ENCODE results near the gene DOCK8. TPM values are rescaled to one million over a fixed set of nuclear protein-coding genes. Genes with fewer than 3 reads are reported as not detected.
"Not testable (repeated sequence)": the region's sequence is repeated elsewhere in the genome, so short reads cannot be mapped to it uniquely, and the experiment has no call there.

DOCK8 gene
- total and polyA plus RNA-seq, 2 experiments from 2014 or later, result not detected

DNA sequence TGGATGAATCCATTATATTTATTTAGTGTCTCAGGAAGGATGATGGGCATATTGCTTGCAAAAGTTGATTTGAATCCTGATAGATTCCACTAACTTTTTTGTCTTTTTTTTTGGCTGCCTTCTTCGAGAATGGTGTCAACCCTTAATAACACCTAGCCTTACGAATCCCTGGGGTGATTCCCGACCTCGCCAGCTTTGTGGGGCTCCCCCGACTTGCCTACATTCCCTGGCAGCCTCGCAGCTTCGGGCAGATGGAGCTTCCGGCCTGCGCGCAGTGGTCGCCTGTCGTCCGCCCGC, 366 bp upstream of the DOCK8 start:
- DNase-seq, result no peak
- peak overlapping the region; percentile 68 for H2AFZ ChIP-seq
- no peaks in the 10 kb centered on the region for H3K9me3 ChIP-seq (ENCODE audit: low read depth)
- peaks cover 30% of the 10 kb centered on the region for H3K27me3 ChIP-seq (replicated peaks; ENCODE audit: insufficient read depth)
- no peaks in the 10 kb centered on the region for H3K9me2 ChIP-seq (ENCODE audit: insufficient read depth)
- peak overlapping the region; percentile 57 for H3K4me2 ChIP-seq (ENCODE audit: unreplicated experiment)
- TF ChIP-seq EZH2phosphoT487 (IDR thresholded peaks at IDR 0.05; ENCODE audit: insufficient read depth, low read depth) (no peak), EZH2 (IDR thresholded peaks at IDR 0.05; ENCODE audit: insufficient read depth, poor library complexity, severe bottlenecking) (no peak)
- H3F3A ChIP-seq (ENCODE audit: insufficient read depth), result no peaks in the 10 kb centered on the region
- H3K4me3 ChIP-seq, result peak overlapping the region; percentile 52; the same call in 1 of the 2 replicates
- no peaks in the 10 kb centered on the region for H4K20me1 ChIP-seq (ENCODE audit: insufficient read depth)
- no peaks in the 10 kb centered on the region for H3K79me2 ChIP-seq (ENCODE audit: insufficient read depth)
- no peaks in the 10 kb centered on the region for H3K36me3 ChIP-seq (ENCODE audit: low read depth)
- no peak overlapping the region for H3K27ac ChIP-seq
- H3K4me1 ChIP-seq (ENCODE audit: insufficient read depth), result no peaks in the 10 kb centered on the region
- no peak overlapping the region for H3K9ac ChIP-seq
- in situ Hi-C loops (cut with MboI), result no loop called here
- 17 to 24% methylated on average over 14 of the region's 14 CpGs for WGBS, 2 experiments (ENCODE audit: low coverage in 1 of 2, low lambda C conversion rate in 2 of 2, missing lambda C conversion rate in 2 of 2)

DNA sequence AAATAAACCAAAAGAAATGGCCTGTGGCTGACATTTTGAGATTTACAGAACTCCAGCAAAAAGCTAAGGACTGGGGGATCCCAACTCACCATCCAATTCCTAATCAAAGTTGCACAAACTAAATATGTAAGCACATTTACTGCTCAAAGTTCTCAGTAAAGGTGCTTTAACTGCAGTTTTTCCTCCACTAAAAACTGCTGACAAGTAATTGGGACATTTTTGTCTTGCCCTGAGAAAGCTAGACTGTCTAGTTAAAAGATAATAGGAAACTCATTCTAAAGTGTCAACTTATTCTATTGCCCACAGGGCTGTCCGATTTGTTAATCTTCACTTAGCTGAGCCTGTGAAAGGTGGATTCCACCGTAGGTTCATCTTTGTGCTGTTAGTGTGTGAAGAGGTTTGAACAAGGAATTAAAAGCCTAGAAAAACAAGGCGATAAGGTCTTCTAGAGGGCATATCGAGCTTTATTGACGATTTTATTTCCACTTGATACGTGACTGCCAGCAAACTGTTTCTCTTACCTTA, 1.0 kb downstream of the DOCK8 start:
- Histone ChIP-seq H4K20me1 (ENCODE audit: insufficient read depth) (no peaks in the 10 kb centered on the region), H3K4me1 (ENCODE audit: insufficient read depth) (no peaks in the 10 kb centered on the region), H3K27ac (no peak overlapping the region), H3K36me3 (ENCODE audit: low read depth) (no peaks in the 10 kb centered on the region), H3K9me3 (ENCODE audit: low read depth) (no peaks in the 10 kb centered on the region), H3K27me3 (replicated peaks; ENCODE audit: insufficient read depth) (peaks cover 30% of the 10 kb centered on the region), H3K9me2 (ENCODE audit: insufficient read depth) (no peaks in the 10 kb centered on the region), H3K9ac (no peak overlapping the region), H3F3A (ENCODE audit: insufficient read depth) (no peaks in the 10 kb centered on the region), H3K4me2 (ENCODE audit: unreplicated experiment) (no peak overlapping the region), H2AFZ (no peak overlapping the region), H3K79me2 (ENCODE audit: insufficient read depth) (no peaks in the 10 kb centered on the region), H3K4me3 (no peak overlapping the region)
- in situ Hi-C loops (cut with MboI), result no loop called here
- no peak for DNase-seq
- TF ChIP-seq EZH2 (IDR thresholded peaks at IDR 0.05; ENCODE audit: insufficient read depth, poor library complexity, severe bottlenecking) (no peak), EZH2phosphoT487 (IDR thresholded peaks at IDR 0.05; ENCODE audit: insufficient read depth, low read depth) (no peak)
- 49% methylated on average over 6 of the region's 6 CpGs for WGBS, 2 experiments (ENCODE audit: low coverage in 1 of 2, low lambda C conversion rate in 2 of 2, missing lambda C conversion rate in 2 of 2)

DNA sequence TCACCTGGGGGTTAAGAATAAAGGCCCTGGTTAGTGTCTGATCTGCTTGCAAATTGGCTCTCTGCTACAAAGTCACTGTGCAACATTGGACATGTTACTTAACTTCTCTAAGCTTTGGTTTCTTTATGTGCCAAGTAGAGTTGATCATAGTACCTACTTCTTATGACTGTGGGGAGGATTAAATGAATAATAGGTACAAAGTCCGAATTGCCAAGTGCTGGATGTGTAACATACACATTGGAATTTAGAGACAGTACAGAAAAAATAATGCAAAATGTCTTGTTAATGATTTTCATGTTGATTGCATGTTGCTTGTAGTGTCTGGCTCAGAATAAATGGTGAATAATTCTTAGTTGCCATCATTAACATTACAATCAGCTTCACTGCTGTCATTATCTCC, 2.2 kb downstream of the DOCK8 start:
- Histone ChIP-seq H3K79me2 (ENCODE audit: insufficient read depth) (no peaks in the 10 kb centered on the region), H3K4me2 (ENCODE audit: unreplicated experiment) (no peak overlapping the region), H3K4me3 (no peak overlapping the region), H3K4me1 (ENCODE audit: insufficient read depth) (no peaks in the 10 kb centered on the region), H4K20me1 (ENCODE audit: insufficient read depth) (no peaks in the 10 kb centered on the region), H3F3A (ENCODE audit: insufficient read depth) (no peaks in the 10 kb centered on the region), H3K27ac (no peak overlapping the region), H2AFZ (no peak overlapping the region), H3K9me2 (ENCODE audit: insufficient read depth) (no peaks in the 10 kb centered on the region), H3K27me3 (replicated peaks; ENCODE audit: insufficient read depth) (peaks cover 30% of the 10 kb centered on the region), H3K36me3 (ENCODE audit: low read depth) (no peaks in the 10 kb centered on the region), H3K9ac (no peak overlapping the region), H3K9me3 (ENCODE audit: low read depth) (no peaks in the 10 kb centered on the region)
- TF ChIP-seq EZH2 (IDR thresholded peaks at IDR 0.05; ENCODE audit: insufficient read depth, poor library complexity, severe bottlenecking) (no peak), EZH2phosphoT487 (IDR thresholded peaks at IDR 0.05; ENCODE audit: insufficient read depth, low read depth) (no peak)
- in situ Hi-C loops (cut with MboI), result no loop called here
- 5 to 19% methylated on average over 1 of the region's 1 CpG for WGBS, 2 experiments (ENCODE audit: low coverage in 1 of 2, low lambda C conversion rate in 2 of 2, missing lambda C conversion rate in 2 of 2)
- no peak for DNase-seq

DNA sequence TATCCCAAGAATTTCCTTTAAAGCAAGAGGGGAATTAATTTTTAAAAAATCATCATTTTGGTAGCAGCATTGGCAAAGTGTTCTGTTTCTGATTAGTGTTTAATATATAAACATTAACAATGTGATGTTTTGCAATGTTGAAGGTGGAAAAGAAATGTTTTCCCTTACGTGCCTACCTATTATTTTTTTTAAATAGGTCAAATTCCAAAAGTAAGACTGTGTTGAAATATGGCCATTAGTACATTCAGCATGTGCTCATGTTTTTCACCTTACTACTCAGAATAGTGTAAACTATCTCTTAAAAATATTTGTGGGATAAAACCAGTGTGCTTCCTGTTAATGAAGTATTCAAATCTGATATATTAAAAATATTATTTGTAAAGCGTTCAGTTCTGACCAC, 3.3 kb downstream of the DOCK8 start:
- Histone ChIP-seq H3K4me2 (ENCODE audit: unreplicated experiment) (no peak overlapping the region), H3K9ac (no peak overlapping the region), H3K36me3 (ENCODE audit: low read depth) (no peaks in the 10 kb centered on the region), H3K9me3 (ENCODE audit: low read depth) (no peaks in the 10 kb centered on the region), H3K9me2 (ENCODE audit: insufficient read depth) (no peaks in the 10 kb centered on the region), H3K79me2 (ENCODE audit: insufficient read depth) (no peaks in the 10 kb centered on the region), H3K4me1 (ENCODE audit: insufficient read depth) (no peaks in the 10 kb centered on the region), H3K27ac (no peak overlapping the region), H3K4me3 (no peak overlapping the region), H3K27me3 (replicated peaks; ENCODE audit: insufficient read depth) (peaks cover 24% of the 10 kb centered on the region), H4K20me1 (ENCODE audit: insufficient read depth) (no peaks in the 10 kb centered on the region), H3F3A (ENCODE audit: insufficient read depth) (no peaks in the 10 kb centered on the region), H2AFZ (no peak overlapping the region)
- DNase-seq, result no peak
- in situ Hi-C loops (cut with MboI), result no loop called here
- no peak for TF ChIP-seq EZH2phosphoT487 (IDR thresholded peaks at IDR 0.05; ENCODE audit: insufficient read depth, low read depth)
- no peak for TF ChIP-seq EZH2 (IDR thresholded peaks at IDR 0.05; ENCODE audit: insufficient read depth, poor library complexity, severe bottlenecking)
- 34 to 36% methylated on average over 2 of the region's 2 CpGs for WGBS, 2 experiments (ENCODE audit: low coverage in 1 of 2, low lambda C conversion rate in 2 of 2, missing lambda C conversion rate in 2 of 2)

DNA sequence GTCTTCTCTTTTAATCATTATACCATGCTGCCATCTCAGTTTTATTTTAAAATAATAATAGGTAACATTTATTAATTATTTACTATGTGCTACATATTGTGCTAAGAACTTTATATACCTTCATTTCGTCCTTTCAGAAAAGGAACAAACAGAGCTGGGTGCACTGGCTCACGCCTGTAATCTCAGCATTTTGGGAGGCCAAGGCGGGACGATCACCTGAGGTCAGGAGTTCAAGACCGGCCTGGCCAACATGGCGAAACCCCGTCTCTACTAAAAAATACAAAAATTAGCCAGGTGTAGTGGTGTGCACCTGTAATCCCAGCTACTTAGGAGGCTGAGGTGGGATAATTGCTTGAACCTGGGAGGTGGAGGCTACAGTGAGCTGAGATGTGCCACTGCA, 4.4 kb downstream of the DOCK8 start:
- in situ Hi-C loops (cut with MboI); H3K4me2 ChIP-seq (ENCODE audit: unreplicated experiment); H3F3A ChIP-seq (ENCODE audit: insufficient read depth); H3K79me2 ChIP-seq (ENCODE audit: insufficient read depth); H3K9me2 ChIP-seq (ENCODE audit: insufficient read depth); H3K27ac ChIP-seq; H2AFZ ChIP-seq; H3K4me3 ChIP-seq; H3K9ac ChIP-seq; H3K4me1 ChIP-seq (ENCODE audit: insufficient read depth); DNase-seq; H3K9me3 ChIP-seq (ENCODE audit: low read depth); H4K20me1 ChIP-seq (ENCODE audit: insufficient read depth); H3K36me3 ChIP-seq (ENCODE audit: low read depth): not testable (repeated sequence)
- WGBS, 2 experiments (ENCODE audit: low coverage in 1 of 2, low lambda C conversion rate in 2 of 2, missing lambda C conversion rate in 2 of 2), result 63 to 65% methylated on average over 7 of the region's 7 CpGs
- peaks cover 21% of the 10 kb centered on the region for H3K27me3 ChIP-seq (replicated peaks; ENCODE audit: insufficient read depth)

All from GM23248 (cell line).